Astrocyte of the spinal cord (primary cell): Measurements from ENCODE around the gene FTCDNL1.
A peak's percentile ranks its signal among the peaks of the same experiment; 100 is the strongest.

Experiments
- DNase-seq: peaks from one replicate; pipeline ENCODE4 v3.0.0; 2011; ENCODE audit warnings: low read depth, low spot score
- H3K4me3 ChIP-seq: 2 replicates; pipeline ENCODE4 v1.5.1; 2011; ENCODE audit warnings: low read depth, mild to moderate bottlenecking, low read length, moderate library complexity
- CTCF ChIP-seq: IDR thresholded peaks from 2 replicates; pipeline ENCODE4 v1.5.1; 2012; ENCODE audit warnings: low read depth, mild to moderate bottlenecking, low read length, inconsistent platforms
- in situ Hi-C: cut with HindIII; loops from 2 replicates; pipeline ENCODE4 v1.10.0; 2017; ENCODE audit warnings: low sequenced_read_pairs

FTCDNL1 gene

GRCh38 chr2:199804831-199805230 lies 46.2 kb downstream of the FTCDNL1 start:
- no peak overlapping the region for H3K4me3 ChIP-seq
- no peak for TF ChIP-seq CTCF
- DNase-seq: no peak
- in situ Hi-C loops: no loop called here

- no peak for TF ChIP-seq CTCF
- peak; percentile 9 for DNase-seq
- in situ Hi-C loops: no loop called here
- no peak overlapping the region for H3K4me3 ChIP-seq
Observed at GRCh38 chr2:199798831-199799580, 52.0 kb downstream of the FTCDNL1 start.

GRCh38 chr2:199797431-199798403 lies 53.3 kb downstream of the FTCDNL1 start:
- no peak for DNase-seq
- no peak for TF ChIP-seq CTCF
- no peak overlapping the region for H3K4me3 ChIP-seq
- in situ Hi-C loops: no loop called here

GRCh38 chr2:199792381-199792780 lies 58.6 kb downstream of the FTCDNL1 start:
- in situ Hi-C loops: no loop called here
- no peak for DNase-seq
- H3K4me3 ChIP-seq: no peak overlapping the region
- no peak for TF ChIP-seq CTCF

- DNase-seq: no peak
- in situ Hi-C loops: no loop called here
- no peak overlapping the region for H3K4me3 ChIP-seq
Observed at GRCh38 chr2:199791326-199791725, 59.7 kb downstream of the FTCDNL1 start.

More at GRCh38 chr2:199791326-199791725, 59.7 kb downstream of the FTCDNL1 start:
- TF ChIP-seq CTCF: no peak
